ENCODE measurements around the gene GART. TPM values are rescaled to one million over a fixed set of nuclear protein-coding genes. Genes with fewer than 3 reads are reported as not detected.
A peak's percentile ranks its signal among the peaks of the same experiment; 100 is the strongest.

GART gene
- total RNA-seq, 1 experiment from 2014 or later: 142 TPM

- Histone ChIP-seq H3K36me3 (ENCODE audit: low read depth, low read length) (peaks cover 27% of the 10 kb centered on the region), H3K27ac (ENCODE audit: low read length) (peak overlapping the region; percentile 98), H3K9ac (ENCODE audit: low read length) (peak overlapping the region; percentile 99), H3K79me2 (ENCODE audit: low read length) (peaks cover 96% of the 10 kb centered on the region), H3K27me3 (ENCODE audit: low read length) (no peaks in the 10 kb centered on the region), H3K9me2 (replicated peaks; ENCODE audit: low read length) (no peaks in the 10 kb centered on the region), H3K9me3 (ENCODE audit: low read length) (no peaks in the 10 kb centered on the region), H3K4me2 (ENCODE audit: low read length) (peak overlapping the region; percentile 91), H3F3A (ENCODE audit: low read length, unreplicated experiment) (no peaks in the 10 kb centered on the region), H3K4me3 (ENCODE audit: low read length) (peak overlapping the region; percentile 94), H4K20me1 (ENCODE audit: low read length) (peaks cover 54% of the 10 kb centered on the region), H2AFZ (ENCODE audit: low read length) (peak overlapping the region; percentile 66; the same call in 1 of the 2 replicates), H3K4me1 (ENCODE audit: insufficient read depth, low read length) (peaks cover 22% of the 10 kb centered on the region)
- BruUV-seq (replicated peaks): no TSS peak
- TF ChIP-seq EZH2phosphoT487 (IDR thresholded peaks at IDR 0.05; ENCODE audit: borderline replicate concordance, low read length): no peak
- TF ChIP-seq EZH2 (IDR thresholded peaks at IDR 0.05; ENCODE audit: low read length, unreplicated experiment): no peak
- TF ChIP-seq, protein P1, sequence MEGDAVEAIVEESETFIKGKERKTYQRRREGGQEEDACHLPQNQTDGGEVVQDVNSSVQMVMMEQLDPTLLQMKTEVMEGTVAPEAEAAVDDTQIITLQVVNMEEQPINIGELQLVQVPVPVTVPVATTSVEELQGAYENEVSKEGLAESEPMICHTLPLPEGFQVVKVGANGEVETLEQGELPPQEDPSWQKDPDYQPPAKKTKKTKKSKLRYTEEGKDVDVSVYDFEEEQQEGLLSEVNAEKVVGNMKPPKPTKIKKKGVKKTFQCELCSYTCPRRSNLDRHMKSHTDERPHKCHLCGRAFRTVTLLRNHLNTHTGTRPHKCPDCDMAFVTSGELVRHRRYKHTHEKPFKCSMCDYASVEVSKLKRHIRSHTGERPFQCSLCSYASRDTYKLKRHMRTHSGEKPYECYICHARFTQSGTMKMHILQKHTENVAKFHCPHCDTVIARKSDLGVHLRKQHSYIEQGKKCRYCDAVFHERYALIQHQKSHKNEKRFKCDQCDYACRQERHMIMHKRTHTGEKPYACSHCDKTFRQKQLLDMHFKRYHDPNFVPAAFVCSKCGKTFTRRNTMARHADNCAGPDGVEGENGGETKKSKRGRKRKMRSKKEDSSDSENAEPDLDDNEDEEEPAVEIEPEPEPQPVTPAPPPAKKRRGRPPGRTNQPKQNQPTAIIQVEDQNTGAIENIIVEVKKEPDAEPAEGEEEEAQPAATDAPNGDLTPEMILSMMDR (conservative IDR thresholded peaks at IDR 0.05; ENCODE audit: low read depth, low read length): no peak
- intact Hi-C loops (cut with micrococcal nuclease): loop anchor here (5.0 kb wide), 3 partner anchors 44 to 161 kb away; partner anchors contain the start of gene DONSON
- DNase-seq (peak; percentile 47), ATAC-seq (peak; percentile 10)
- CTCF ChIA-PET: interaction anchor here (0.6 kb wide), 2 partner anchors 25 to 46 kb away, joined by 3 to 4 read pairs; no protein-coding TSS in a partner anchor
- POLR2A ChIA-PET (ENCODE audit: unreplicated experiment): interaction anchor here (0.5 to 0.6 kb wide), 3 partner anchors 52 to 425 kb away, joined by 5 to 11 read pairs (median 7); partner anchors contain the start of genes DNAJC28 and TMEM50B
Observed at GRCh38 chr21:33543505-33544129, 1.7 kb upstream of the GART start.

DNA sequence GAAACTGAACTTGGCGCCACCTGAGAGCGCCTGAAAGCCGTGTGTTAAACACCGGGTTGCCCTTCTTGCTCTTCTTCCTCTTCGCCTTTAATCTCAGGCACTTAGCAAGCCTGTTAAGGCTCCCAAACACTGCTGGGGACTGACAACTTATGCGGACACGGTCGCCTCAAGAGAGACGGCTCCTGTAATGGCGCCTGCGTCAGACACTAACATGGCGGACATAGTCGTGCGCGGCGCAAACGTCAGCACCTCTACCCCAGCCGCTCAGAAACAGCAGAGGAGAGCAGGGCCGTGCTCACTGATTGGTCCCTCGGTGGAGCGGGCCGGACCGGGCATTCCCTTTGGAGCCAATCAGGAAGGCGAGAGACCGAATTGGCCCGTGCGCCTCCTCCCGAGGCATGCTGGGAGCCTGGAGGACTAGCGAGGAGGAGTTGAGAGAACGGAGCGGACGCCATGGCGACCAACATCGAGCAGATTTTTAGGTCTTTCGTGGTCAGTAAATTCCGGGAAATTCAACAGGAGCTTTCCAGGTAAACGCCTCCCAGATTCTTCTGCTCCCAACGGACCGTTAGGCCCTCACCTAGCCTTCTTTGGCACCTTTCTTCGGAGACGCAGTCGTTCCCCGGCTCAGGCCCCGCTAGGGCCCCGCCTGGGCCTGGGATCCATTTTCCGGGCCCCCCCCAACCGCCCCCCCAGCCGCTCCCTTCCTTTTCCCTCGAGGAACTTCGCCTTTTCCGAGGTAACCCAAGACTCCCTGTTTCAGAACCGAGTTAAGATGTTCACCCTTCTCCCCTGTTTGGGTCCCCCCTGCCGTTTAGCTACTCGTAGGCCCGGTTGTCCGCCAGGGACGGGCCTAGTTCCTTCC lies 955 bp upstream of the GART start, which contains the start of gene SON:
TSS of gene SON (plus strand) at position 399 of the 865 bp plus-strand sequence. CDS start at position 454, 55 bp downstream.
- ATAC-seq: peak; percentile 95
- CTCF ChIA-PET: interaction anchor here (0.6 kb wide), 2 partner anchors 25 to 46 kb away, joined by 3 to 4 read pairs; no protein-coding TSS in a partner anchor
- BruUV-seq (replicated peaks): TSS peak; percentile 38

More for the DNA sequence above, 955 bp upstream of the GART start, which contains the start of gene SON:
- DNase-seq: peak; percentile 99
- no peaks in the 10 kb centered on the region for H3F3A ChIP-seq (ENCODE audit: low read length, unreplicated experiment)
- no peaks in the 10 kb centered on the region for H3K9me2 ChIP-seq (replicated peaks; ENCODE audit: low read length)
- peaks cover 22% of the 10 kb centered on the region for H3K4me1 ChIP-seq (ENCODE audit: insufficient read depth, low read length)
- peak within 1 kb of the TSS; percentile 98 for H3K27ac ChIP-seq (ENCODE audit: low read length)
- TF ChIP-seq, protein P1 (conservative IDR thresholded peaks at IDR 0.05; ENCODE audit: low read depth, low read length): no peak
- TF ChIP-seq EZH2 (IDR thresholded peaks at IDR 0.05; ENCODE audit: low read length, unreplicated experiment): no peak
- TF ChIP-seq EZH2phosphoT487 (IDR thresholded peaks at IDR 0.05; ENCODE audit: borderline replicate concordance, low read length): no peak
- H3K9ac ChIP-seq (ENCODE audit: low read length): peak within 1 kb of the TSS; percentile 99
- H3K79me2 ChIP-seq (ENCODE audit: low read length): peaks cover 96% of the 10 kb centered on the region
- intact Hi-C loops (cut with micrococcal nuclease): loop anchor here (5.0 kb wide), 3 partner anchors 44 to 161 kb away; partner anchors contain the start of gene DONSON
- peaks cover 25% of the 10 kb centered on the region for H3K36me3 ChIP-seq (ENCODE audit: low read depth, low read length)
- H3K4me3 ChIP-seq (ENCODE audit: low read length): peak within 1 kb of the TSS; percentile 94
- H2AFZ ChIP-seq (ENCODE audit: low read length): peak within 1 kb of the TSS; percentile 69
- POLR2A ChIA-PET (ENCODE audit: unreplicated experiment): interaction anchor here (0.5 to 0.8 kb wide), 4 partner anchors 39 to 426 kb away, joined by 5 to 11 read pairs (median 6); partner anchors contain the start of genes DNAJC28 and TMEM50B
- H3K4me2 ChIP-seq (ENCODE audit: low read length): peak within 1 kb of the TSS; percentile 95
- H3K27me3 ChIP-seq (ENCODE audit: low read length): no peaks in the 10 kb centered on the region
- H3K9me3 ChIP-seq (ENCODE audit: low read length): no peaks in the 10 kb centered on the region
- peaks cover 46% of the 10 kb centered on the region for H4K20me1 ChIP-seq (ENCODE audit: low read length)

Data from PC-3 (cell line).